ENCODE results near the gene TNN. TPM values are rescaled to one million over a fixed set of nuclear protein-coding genes. Genes with fewer than 3 reads are reported as not detected.
"Not testable (repeated sequence)": the region's sequence is repeated elsewhere in the genome, so short reads cannot be mapped to it uniquely, and the experiment has no call there.

The TNN gene
- polyA plus RNA-seq, 1 donor: 4.6 TPM

- DNase-seq (ENCODE audit: low read depth): not testable (repeated sequence)
Observed at GRCh38 chr1:175108331-175108820, 40.7 kb downstream of the TNN start.

- DNase-seq (ENCODE audit: low read depth): no peak
Observed at GRCh38 chr1:175114996-175115395, 47.4 kb downstream of the TNN start.

GRCh38 chr1:175116210-175116798 lies 48.7 kb downstream of the TNN start:
- no peak for DNase-seq (ENCODE audit: low read depth)

GRCh38 chr1:175116903-175117302 lies 49.3 kb downstream of the TNN start:
- no peak for DNase-seq (ENCODE audit: low read depth)

GRCh38 chr1:175118375-175119367 lies 51.0 kb downstream of the TNN start:
- DNase-seq (ENCODE audit: low read depth): no peak

DNA sequence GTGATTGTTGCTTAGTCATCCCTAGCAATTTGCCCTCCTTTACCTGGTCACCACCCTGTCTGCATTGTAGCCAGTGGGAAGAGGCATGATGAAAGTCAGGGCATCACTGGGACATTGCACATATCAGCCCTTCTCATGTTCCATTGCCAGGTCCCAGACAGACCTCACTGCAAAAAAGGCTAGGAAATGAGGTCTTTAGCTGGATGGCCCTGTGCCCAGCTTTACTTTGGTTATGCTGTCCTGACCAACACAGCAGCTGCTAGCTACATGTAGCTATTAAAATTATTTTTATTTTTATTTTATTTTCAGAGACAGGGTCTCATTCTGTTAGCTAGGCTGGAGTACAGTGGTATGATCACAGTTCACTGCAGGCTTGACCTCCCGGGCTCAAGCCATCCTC lies 52.9 kb downstream of the TNN start:
- no peak for DNase-seq (ENCODE audit: low read depth)

GRCh38 chr1:175124861-175125260 lies 57.2 kb downstream of the TNN start:
- DNase-seq (ENCODE audit: low read depth): no peak

GRCh38 chr1:175126347-175126746 lies 58.7 kb downstream of the TNN start:
- no peak for DNase-seq (ENCODE audit: low read depth)

DNA sequence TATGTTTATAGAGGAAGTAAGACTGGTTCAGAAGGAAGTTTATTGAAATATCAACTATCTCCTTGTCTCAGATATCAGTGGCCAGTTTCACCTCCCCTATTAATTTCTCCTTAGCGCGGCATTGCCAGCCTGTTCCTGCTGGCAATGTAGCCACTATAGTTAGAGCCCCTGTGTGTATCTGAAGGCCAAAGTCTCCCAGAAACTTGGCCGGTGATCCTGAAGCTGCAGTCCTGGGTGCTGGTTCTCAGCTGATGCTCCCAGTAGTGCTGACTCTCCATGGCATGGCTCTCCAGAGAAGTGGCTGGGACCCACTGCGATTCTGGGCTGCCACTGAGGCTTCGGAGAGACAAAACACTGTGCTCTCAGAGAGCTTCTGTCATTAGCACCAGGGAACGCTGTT lies 59.9 kb downstream of the TNN start:
- DNase-seq (ENCODE audit: low read depth): no peak

- no peak for DNase-seq (ENCODE audit: low read depth)
Observed at GRCh38 chr1:175128523-175128922, 60.9 kb downstream of the TNN start.

DNA sequence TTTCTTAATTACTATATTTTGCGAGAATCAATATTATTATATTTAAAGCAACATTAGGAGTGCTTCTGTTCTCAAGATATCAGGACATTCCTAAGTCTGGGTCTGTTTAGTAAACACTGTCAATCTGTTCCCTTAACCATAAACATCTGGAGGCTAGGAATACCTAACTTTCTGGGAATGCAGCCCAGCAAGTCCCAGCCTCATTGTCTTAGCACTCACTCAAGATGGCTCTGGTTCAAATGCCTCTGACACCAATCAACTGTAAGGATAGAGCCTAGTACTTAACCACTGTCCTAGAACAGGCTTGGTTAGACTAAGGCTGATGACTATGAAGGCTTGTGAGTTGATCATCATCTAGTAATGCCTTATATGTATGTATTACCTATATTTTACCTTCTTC lies 61.5 kb downstream of the TNN start:
- peak; percentile 76 for DNase-seq (ENCODE audit: low read depth)

DNA sequence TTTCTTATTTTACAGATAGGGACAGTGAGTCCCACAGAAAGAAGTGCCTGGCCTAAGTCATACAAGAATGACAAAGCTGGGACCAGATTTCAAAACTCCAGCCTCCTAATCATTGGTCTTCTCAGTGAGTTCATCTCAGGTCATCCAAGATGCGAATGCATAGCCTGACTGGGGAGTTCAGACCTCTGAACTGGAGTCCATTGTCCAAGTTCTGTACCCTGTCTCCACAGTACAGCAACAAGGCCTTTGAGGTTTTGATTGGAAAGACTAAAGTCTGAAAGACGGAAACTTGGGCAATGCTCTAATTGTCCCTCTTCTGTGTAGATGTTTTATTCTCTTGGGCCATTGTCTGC lies 62.0 kb downstream of the TNN start:
- DNase-seq (ENCODE audit: low read depth): no peak

DNA sequence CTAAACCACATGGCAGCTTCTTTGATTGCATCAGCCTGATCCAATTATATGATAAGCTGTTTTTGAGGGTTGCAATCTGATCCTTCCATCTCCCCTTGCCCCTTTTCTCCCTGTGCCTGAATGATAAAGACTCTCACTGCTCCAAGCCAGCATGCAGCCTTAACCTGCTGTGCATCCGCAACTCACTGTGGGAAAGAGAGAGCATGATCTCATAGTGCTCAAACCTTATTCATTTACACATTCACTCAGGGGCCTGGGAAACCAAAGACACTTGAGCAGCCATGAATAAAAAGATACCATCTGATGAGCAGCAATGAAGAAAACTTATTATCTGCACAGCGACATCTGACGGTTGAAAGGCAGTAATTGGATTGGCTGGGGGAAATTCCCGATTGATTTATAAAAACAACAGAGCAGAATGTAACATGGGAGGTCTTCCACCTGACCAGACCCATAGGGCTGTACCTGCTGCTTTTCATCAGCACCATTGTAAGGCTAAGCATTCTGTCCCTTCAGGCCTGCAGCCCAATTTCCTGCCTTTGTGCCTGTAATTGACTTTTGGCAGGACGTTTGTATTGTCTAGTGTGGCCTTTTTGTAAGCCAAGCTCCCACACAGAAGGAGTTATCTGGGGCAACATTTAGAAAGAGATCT lies 62.5 kb downstream of the TNN start:
- DNase-seq (ENCODE audit: low read depth): no peak

DNA sequence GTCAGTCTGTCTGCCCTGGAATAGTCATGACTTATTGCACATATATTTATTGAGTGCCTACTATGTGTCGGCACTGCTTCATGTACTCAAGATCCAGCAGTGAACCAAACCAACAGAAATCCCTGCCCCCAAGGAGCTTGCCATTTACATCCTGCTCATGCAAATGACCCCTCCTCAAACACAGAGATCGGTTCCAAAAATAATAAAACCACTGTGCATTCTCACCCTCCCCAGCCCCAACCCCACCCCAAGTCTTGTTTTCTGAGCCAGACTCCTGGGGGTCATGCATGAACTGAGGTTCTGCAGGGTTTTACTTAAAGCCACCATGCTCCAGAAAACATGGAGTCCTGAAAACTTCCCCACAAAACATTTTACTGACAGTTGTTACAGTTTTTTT lies 63.0 kb downstream of the TNN start:
- no peak for DNase-seq (ENCODE audit: low read depth)

GRCh38 chr1:175131095-175131494 lies 63.5 kb downstream of the TNN start:
- DNase-seq (ENCODE audit: low read depth): no peak

DNA sequence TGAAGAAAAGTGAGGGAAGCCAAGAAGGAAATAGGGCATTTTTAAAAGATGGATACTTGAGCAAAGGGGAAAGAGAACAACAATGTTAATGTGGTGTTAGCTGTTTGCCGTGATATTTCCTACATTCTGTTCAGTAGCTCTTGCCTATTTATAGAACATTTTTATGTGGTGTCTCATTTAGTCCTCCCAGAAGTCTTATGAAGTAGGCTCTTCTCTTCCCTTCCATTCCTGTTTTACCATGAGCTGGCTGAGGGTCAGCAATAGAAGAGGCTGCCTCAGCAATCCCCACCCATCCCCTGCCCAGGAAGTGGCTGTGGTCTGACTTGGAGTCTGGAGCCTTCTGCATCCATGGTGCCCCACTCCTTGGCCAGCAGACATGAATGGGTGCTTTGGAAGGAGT lies 64.8 kb downstream of the TNN start:
- no peak for DNase-seq (ENCODE audit: low read depth)

- DNase-seq (ENCODE audit: low read depth): no peak
Observed at GRCh38 chr1:175133673-175134435, 66.2 kb downstream of the TNN start.

GRCh38 chr1:175134500-175134899 lies 66.9 kb downstream of the TNN start:
- DNase-seq (ENCODE audit: low read depth): no peak

DNA sequence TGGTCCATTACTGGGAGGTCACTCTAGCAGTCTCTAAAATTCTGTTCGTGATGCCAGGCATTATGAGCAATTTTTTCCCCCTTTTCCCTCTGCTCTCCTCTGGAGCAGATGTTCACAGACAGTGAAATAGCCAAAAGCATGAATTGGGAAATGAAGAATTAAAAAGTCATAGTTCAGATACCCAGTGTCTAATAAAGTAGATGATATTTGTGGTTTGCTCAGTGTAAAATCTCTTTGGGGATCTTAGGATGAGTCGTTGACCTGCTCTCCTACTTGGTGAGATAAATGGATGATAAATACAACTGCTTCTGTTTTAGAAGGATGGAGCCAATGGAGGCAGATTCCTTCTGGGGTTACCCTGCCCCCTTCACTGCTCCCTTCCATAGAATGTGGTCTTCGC lies 68.6 kb downstream of the TNN start:
- DNase-seq (ENCODE audit: low read depth): no peak

DNA sequence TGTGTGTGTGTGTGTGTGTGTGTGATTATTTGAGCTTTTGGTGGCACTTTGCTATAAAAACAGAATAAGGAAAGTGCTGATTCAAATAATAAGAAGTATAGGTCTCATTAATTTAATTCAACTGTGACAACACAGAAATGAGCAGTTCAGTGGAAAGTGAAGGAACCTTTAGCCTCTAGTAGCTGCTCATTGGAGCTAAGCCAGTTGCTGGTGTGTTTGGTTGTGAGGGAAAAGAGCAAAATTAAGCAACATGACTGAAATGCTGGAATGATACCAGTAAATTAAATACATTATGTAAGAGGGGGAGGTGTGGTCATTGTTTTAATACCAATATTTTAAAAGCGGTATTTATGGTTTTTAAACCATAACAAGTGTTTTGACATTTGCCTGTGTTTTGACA lies 69.7 kb downstream of the TNN start:
- no peak for DNase-seq (ENCODE audit: low read depth)

GRCh38 chr1:175138579-175138978 lies 70.9 kb downstream of the TNN start:
- no peak for DNase-seq (ENCODE audit: low read depth)

Measured in forelimb muscle (tissue), 1 donor.